HEK293 (cell line): Measurements from ENCODE around the gene ARSJ.

Experiments
- CTCF ChIA-PET: fragments of 350-600 bp; formaldehyde crosslinking; extraction: SDS; loops from one replicate; lab custom pipeline; 2021; ENCODE audit warnings: antibody characterized with exemption; lab: Yijun Ruan, JAX
- POLR2A ChIA-PET: fragments of 300-600 bp; formaldehyde crosslinking; extraction: SDS; loops from one replicate; lab custom pipeline; 2020; ENCODE audit warnings: antibody characterized with exemption, inconsistent platforms; lab: Yijun Ruan, JAX
- H3K27ac ChIP-seq: fragments of 200-500 bp; sonication (Bioruptor generic); 2 replicates; pipeline ENCODE4 v1.5.1; 2014; ENCODE audit warnings: low read depth, low read length, control low read depth, inconsistent platforms; ENCODE audit errors: extremely low read depth
- H3K36me3 ChIP-seq, 2 experiments: fragments of 200-500 bp in 1 of 2; sonication (Bioruptor generic) in 1 of 2; 1 replicate in 1 of 2; 2 replicates in 1 of 2; pipeline ENCODE4 v1.5.1; 2014 to 2017; ENCODE audit warnings: inconsistent platforms in 2 of 2, low read length in 2 of 2; ENCODE audit not compliant: control insufficient read depth in 2 of 2, insufficient read depth in 1 of 2
- H3K4me1 ChIP-seq: fragments of 200-500 bp; sonication (Bioruptor generic); 2 replicates; pipeline ENCODE4 v1.5.1; 2014; ENCODE audit warnings: mild to moderate bottlenecking, low read length, inconsistent platforms; ENCODE audit not compliant: control insufficient read depth, insufficient read depth
- H3K4me3 ChIP-seq: 2 replicates; pipeline ENCODE4 v1.5.1; 2011; ENCODE audit warnings: low read depth, mild to moderate bottlenecking, control low read depth, low read length, moderate library complexity
- H3K9me3 ChIP-seq: fragments of 200-500 bp; sonication (Bioruptor generic); 2 replicates; pipeline ENCODE4 v1.5.1; 2014; ENCODE audit warnings: low read depth, low read length, inconsistent platforms; ENCODE audit not compliant: control insufficient read depth, insufficient read depth
- GLI2 ChIP-seq: fragments of 450-650 bp; formaldehyde crosslinking; IDR thresholded peaks from 2 replicates; pipeline ENCODE4; 2017; ENCODE audit warnings: missing biosample characterization, missing genetic modification characterization, low read depth, borderline replicate concordance
- ZNF2 ChIP-seq: fragments of 450-650 bp; formaldehyde crosslinking; IDR thresholded peaks from 2 replicates; pipeline ENCODE4 v1.5.1; 2016; ENCODE audit warnings: missing biosample characterization, missing genetic modification characterization
- ZNF211 ChIP-seq: fragments of 450-650 bp; formaldehyde crosslinking; IDR thresholded peaks from 2 replicates; pipeline ENCODE4 v1.5.1; 2016; ENCODE audit warnings: low read depth, missing biosample characterization, missing genetic modification characterization
- ZNF335 ChIP-seq: fragments of 450-650 bp; formaldehyde crosslinking; conservative IDR thresholded peaks from 2 replicates; pipeline ENCODE4 v1.5.1; 2016; ENCODE audit warnings: missing biosample characterization, missing genetic modification characterization
- ZNF366 ChIP-seq: fragments of 450-650 bp; formaldehyde crosslinking; conservative IDR thresholded peaks from 2 replicates; pipeline ENCODE4 v1.5.1; 2016; ENCODE audit warnings: missing biosample characterization, missing genetic modification characterization
- ZNF423 ChIP-seq: fragments of 450-650 bp; formaldehyde crosslinking; IDR thresholded peaks from 2 replicates; pipeline ENCODE4 v1.5.1; 2016; ENCODE audit warnings: missing biosample characterization, missing genetic modification characterization
- ZNF692 ChIP-seq: fragments of 450-650 bp; formaldehyde crosslinking; IDR thresholded peaks from 2 replicates; pipeline ENCODE4 v1.5.1; 2016; ENCODE audit warnings: missing biosample characterization, missing genetic modification characterization
- TF ChIP-seq, protein P1 (sequence below): fragments of 450-650 bp; formaldehyde crosslinking; conservative IDR thresholded peaks from 2 replicates; pipeline ENCODE4 v1.5.1; 2016; ENCODE audit warnings: low read depth, missing biosample characterization, missing genetic modification characterization
- TF ChIP-seq, protein P2 (sequence below): fragments of 450-650 bp; formaldehyde crosslinking; conservative IDR thresholded peaks from 2 replicates; pipeline ENCODE4 v1.5.1; 2016; ENCODE audit warnings: low read depth, missing biosample characterization, missing genetic modification characterization
- TF ChIP-seq, protein P3 (sequence below): fragments of 450-650 bp; formaldehyde crosslinking; IDR thresholded peaks from 2 replicates; pipeline ENCODE4 v1.5.1; 2017; ENCODE audit warnings: missing biosample characterization, missing genetic modification characterization

The ARSJ gene

DNA sequence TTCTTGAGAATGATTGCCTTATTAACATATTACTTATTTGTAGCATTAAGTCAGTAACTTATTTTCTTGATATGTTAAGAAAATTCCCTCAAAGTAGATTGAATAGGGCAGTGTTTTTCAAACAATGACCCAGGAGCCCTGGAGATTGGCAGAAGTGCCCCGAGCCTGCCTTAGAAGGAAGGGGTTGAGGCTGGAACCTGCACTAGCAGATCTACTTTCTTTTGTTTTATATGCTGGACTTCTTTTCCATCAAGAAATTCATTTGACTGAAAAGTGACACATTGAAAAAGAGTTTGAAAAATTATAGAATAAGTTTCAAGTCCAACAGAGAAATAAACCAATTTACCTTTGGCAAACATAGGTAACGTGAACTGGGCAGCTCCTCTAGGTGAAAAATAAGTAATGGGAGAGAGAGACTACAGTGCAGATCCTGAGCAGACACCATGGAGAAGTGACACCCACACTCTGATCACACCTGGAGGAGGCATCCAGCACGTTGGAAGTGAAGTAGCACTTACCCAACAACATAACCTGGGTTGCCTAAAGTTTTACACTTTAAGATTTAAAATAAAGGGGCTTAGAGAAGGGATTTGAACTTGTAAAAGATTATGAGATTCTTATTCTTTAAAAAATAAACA, 18.6 kb downstream of the ARSJ start (continued):
- TF ChIP-seq, protein P1, sequence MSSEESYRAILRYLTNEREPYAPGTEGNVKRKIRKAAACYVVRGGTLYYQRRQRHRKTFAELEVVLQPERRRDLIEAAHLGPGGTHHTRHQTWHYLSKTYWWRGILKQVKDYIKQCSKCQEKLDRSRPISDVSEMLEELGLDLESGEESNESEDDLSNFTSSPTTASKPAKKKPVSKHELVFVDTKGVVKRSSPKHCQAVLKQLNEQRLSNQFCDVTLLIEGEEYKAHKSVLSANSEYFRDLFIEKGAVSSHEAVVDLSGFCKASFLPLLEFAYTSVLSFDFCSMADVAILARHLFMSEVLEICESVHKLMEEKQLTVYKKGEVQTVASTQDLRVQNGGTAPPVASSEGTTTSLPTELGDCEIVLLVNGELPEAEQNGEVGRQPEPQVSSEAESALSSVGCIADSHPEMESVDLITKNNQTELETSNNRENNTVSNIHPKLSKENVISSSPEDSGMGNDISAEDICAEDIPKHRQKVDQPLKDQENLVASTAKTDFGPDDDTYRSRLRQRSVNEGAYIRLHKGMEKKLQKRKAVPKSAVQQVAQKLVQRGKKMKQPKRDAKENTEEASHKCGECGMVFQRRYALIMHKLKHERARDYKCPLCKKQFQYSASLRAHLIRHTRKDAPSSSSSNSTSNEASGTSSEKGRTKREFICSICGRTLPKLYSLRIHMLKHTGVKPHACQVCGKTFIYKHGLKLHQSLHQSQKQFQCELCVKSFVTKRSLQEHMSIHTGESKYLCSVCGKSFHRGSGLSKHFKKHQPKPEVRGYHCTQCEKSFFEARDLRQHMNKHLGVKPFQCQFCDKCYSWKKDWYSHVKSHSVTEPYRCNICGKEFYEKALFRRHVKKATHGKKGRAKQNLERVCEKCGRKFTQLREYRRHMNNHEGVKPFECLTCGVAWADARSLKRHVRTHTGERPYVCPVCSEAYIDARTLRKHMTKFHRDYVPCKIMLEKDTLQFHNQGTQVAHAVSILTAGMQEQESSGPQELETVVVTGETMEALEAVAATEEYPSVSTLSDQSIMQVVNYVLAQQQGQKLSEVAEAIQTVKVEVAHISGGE (tag by site-specific recombination), result no peak

DNA sequence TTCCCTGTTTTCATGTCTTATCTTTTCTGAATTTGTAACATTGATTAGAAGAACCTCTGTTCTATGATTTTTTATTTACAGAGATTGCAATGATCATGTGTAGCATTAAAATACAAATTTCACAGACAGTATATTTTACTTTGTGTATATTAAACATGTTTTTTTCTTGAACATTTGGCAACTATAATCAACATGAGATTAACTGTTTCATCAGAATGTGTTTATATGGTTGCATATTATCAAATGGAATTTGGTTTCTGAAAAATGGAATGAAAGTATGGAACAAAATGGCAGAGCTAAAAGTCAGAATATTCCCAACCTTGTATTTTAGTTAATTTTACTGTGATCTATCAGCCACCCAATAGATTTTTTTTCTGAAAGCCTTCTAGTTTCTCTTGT, 19.9 kb downstream of the ARSJ start:
- H3K36me3 ChIP-seq, result no peaks in the 10 kb centered on the region
- no peaks in the 10 kb centered on the region for H3K9me3 ChIP-seq
- POLR2A ChIA-PET, result interaction anchor here (2.4 kb wide), 1 partner anchor 20 kb away, joined by 12 read pairs; the partner anchor contains the start of gene ARSJ
- H3K4me3 ChIP-seq, result no peak overlapping the region
- no peak overlapping the region for H3K27ac ChIP-seq
- no peak for TF ChIP-seq ZNF423 (tag by site-specific recombination)
- TF ChIP-seq, protein P2, sequence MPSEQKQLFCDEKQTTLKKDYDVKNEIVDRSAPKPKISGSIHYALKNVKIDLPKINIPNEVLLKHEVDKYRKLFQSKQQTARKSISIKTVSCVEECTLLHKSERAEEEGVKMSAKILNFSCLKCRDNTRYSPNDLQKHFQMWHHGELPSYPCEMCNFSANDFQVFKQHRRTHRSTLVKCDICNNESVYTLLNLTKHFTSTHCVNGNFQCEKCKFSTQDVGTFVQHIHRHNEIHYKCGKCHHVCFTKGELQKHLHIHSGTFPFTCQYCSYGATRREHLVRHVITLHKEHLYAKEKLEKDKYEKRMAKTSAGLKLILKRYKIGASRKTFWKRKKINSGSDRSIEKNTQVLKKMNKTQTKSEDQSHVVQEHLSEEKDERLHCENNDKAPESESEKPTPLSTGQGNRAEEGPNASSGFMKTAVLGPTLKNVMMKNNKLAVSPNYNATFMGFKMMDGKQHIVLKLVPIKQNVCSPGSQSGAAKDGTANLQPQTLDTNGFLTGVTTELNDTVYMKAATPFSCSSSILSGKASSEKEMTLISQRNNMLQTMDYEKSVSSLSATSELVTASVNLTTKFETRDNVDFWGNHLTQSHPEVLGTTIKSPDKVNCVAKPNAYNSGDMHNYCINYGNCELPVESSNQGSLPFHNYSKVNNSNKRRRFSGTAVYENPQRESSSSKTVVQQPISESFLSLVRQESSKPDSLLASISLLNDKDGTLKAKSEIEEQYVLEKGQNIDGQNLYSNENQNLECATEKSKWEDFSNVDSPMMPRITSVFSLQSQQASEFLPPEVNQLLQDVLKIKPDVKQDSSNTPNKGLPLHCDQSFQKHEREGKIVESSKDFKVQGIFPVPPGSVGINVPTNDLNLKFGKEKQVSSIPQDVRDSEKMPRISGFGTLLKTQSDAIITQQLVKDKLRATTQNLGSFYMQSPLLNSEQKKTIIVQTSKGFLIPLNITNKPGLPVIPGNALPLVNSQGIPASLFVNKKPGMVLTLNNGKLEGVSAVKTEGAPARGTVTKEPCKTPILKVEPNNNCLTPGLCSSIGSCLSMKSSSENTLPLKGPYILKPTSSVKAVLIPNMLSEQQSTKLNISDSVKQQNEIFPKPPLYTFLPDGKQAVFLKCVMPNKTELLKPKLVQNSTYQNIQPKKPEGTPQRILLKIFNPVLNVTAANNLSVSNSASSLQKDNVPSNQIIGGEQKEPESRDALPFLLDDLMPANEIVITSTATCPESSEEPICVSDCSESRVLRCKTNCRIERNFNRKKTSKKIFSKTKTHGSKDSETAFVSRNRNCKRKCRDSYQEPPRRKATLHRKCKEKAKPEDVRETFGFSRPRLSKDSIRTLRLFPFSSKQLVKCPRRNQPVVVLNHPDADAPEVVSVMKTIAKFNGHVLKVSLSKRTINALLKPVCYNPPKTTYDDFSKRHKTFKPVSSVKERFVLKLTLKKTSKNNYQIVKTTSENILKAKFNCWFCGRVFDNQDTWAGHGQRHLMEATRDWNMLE (tag by site-specific recombination), result 0 out of 2 replicates have a peak, but pooled peaks have one; percentile 1
- TF ChIP-seq ZNF2 (tag by site-specific recombination), result 0 out of 2 replicates have a peak, but pooled peaks have one; percentile 3
- TF ChIP-seq, all 188 proteins: peak for 2
- peaks cover 6% of the 10 kb centered on the region for H3K4me1 ChIP-seq
- CTCF ChIA-PET, result interaction anchor here (2.4 kb wide), 1 partner anchor 20 kb away, joined by 8 read pairs; the partner anchor contains the start of gene ARSJ

- Histone ChIP-seq H3K4me3 (peak overlapping the region; percentile 6), H3K36me3 (no peaks in the 10 kb centered on the region), H3K4me1 (peaks cover 6% of the 10 kb centered on the region), H3K9me3 (no peaks in the 10 kb centered on the region), H3K27ac (no peak overlapping the region)
- ChIA-PET POLR2A (interaction anchor here (2.4 kb wide), 1 partner anchor 20 kb away, joined by 12 read pairs; the partner anchor contains the start of gene ARSJ), CTCF (interaction anchor here (1.1 to 2.4 kb wide), 2 partner anchors 21 to 112 kb away, joined by 3 to 8 read pairs; partner anchors contain the start of gene ARSJ)
- TF ChIP-seq GLI2 (peak; percentile 15; the same call in 1 of the 2 replicates), ZNF211 (no peak), ZNF335 (tag by site-specific recombination) (peak; percentile 35; the same call in 1 of the 2 replicates), ZNF692 (peak; percentile 62), ZNF366 (tag by site-specific recombination) (peak; percentile 74)
- TF ChIP-seq, protein P3, sequence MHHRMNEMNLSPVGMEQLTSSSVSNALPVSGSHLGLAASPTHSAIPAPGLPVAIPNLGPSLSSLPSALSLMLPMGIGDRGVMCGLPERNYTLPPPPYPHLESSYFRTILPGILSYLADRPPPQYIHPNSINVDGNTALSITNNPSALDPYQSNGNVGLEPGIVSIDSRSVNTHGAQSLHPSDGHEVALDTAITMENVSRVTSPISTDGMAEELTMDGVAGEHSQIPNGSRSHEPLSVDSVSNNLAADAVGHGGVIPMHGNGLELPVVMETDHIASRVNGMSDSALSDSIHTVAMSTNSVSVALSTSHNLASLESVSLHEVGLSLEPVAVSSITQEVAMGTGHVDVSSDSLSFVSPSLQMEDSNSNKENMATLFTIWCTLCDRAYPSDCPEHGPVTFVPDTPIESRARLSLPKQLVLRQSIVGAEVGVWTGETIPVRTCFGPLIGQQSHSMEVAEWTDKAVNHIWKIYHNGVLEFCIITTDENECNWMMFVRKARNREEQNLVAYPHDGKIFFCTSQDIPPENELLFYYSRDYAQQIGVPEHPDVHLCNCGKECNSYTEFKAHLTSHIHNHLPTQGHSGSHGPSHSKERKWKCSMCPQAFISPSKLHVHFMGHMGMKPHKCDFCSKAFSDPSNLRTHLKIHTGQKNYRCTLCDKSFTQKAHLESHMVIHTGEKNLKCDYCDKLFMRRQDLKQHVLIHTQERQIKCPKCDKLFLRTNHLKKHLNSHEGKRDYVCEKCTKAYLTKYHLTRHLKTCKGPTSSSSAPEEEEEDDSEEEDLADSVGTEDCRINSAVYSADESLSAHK (tag by site-specific recombination), result peak; percentile 27; the same call in 1 of the 2 replicates
- TF ChIP-seq, protein P2 (tag by site-specific recombination), result 0 out of 2 replicates have a peak, but pooled peaks have one; percentile 22
These were observed 20.5 kb downstream of the ARSJ start for GRCh38 chr4:113958766-113959538.
